Skeletal muscle tissue (tissue), 4 donors: ENCODE data around the gene CDH8. TPM values are rescaled to one million over a fixed set of nuclear protein-coding genes. Genes with fewer than 3 reads are reported as not detected.

Experiments
- H3K27ac ChIP-seq: one replicate; pipeline ENCODE4 v1.7.0; 2013; ENCODE audit warnings: mild to moderate bottlenecking, low read depth, low read length, inconsistent platforms
- H3K27me3 ChIP-seq, 3 donors: one replicate each; pipeline ENCODE4 v1.7.0; 2013; ENCODE audit warnings: low read length in 3 of 3; ENCODE audit not compliant: control insufficient read depth in 3 of 3, insufficient read depth in 3 of 3
- H3K36me3 ChIP-seq, 3 donors: one replicate each; pipeline ENCODE4 v1.7.0; 2013; ENCODE audit warnings: low read length in 3 of 3; ENCODE audit not compliant: control insufficient read depth in 3 of 3, insufficient read depth in 3 of 3
- H3K4me1 ChIP-seq, 3 donors: one replicate each; pipeline ENCODE4 v1.7.0; 2013; ENCODE audit warnings: low read length in 3 of 3, mild to moderate bottlenecking in 3 of 3; ENCODE audit not compliant: control insufficient read depth in 3 of 3, insufficient read depth in 3 of 3
- H3K4me3 ChIP-seq, 3 donors: one replicate each; pipeline ENCODE4 v1.7.0; 2013; ENCODE audit warnings: low read length in 3 of 3
- H3K9ac ChIP-seq, 3 donors: one replicate each; pipeline ENCODE4 v1.7.0; 2013; ENCODE audit warnings: low read length in 3 of 3, mild to moderate bottlenecking in 3 of 3, moderate library complexity in 2 of 3, low read depth in 1 of 3
- H3K9me3 ChIP-seq, 3 donors: one replicate each; pipeline ENCODE4 v1.7.0; 2013; ENCODE audit warnings: low read length in 3 of 3; ENCODE audit not compliant: control insufficient read depth in 3 of 3
- total RNA-seq: library from RNA; depleted of rRNA; stranded (reverse); fragments of >200 nt; gene quantifications from one replicate; pipeline ENCODE4 v1.2.3, GENCODE V29; 2014
- donor health status: Osteomylitis.

CDH8 gene
- total RNA-seq, 1 donor from 2014 or later = 1.0 TPM

DNA sequence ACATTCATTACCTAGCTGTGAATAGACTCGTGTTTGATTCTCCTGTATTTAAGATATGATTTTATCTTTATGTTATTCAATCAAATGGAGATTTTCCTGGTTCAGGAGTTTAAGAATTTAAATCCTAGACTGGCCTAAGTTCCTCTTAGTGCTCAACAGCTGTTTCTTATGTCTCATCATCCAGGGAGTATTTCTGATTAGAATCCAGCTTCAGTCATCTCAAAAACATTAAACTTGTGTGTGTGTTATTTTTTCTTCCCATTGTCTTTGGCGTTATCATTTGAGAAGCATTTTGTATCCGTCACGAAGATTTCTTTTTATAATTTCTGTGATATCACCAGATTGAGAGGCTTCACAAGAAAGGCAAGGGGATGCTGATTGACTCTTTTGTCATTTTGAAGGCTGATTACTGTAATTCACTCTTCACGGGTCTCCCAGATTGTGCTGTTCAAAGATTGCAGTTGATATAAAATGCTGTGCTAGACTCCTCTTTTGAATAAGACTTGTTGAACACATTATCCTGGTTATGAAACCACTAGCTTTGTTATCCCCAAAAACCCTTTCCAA lies 204.8 kb downstream of the CDH8 start:
- Histone ChIP-seq H3K4me1 (no peaks in the 10 kb centered on the region), H3K27ac (no peak overlapping the region), H3K9me3 (no peaks in the 10 kb centered on the region), H3K27me3 (no peaks in the 10 kb centered on the region), H3K9ac (no peak overlapping the region), H3K4me3 (no peak overlapping the region), H3K36me3 (no peaks in the 10 kb centered on the region)

- H3K9ac ChIP-seq = no peak overlapping the region
- no peak overlapping the region for H3K27ac ChIP-seq
- no peaks in the 10 kb centered on the region for H3K36me3 ChIP-seq
- no peaks in the 10 kb centered on the region for H3K9me3 ChIP-seq
- no peaks in the 10 kb centered on the region for H3K4me1 ChIP-seq
- no peak overlapping the region for H3K4me3 ChIP-seq
- H3K27me3 ChIP-seq = no peaks in the 10 kb centered on the region
Measured at GRCh38 chr16:61829631-61830030, 206.6 kb downstream of the CDH8 start.

GRCh38 chr16:61823326-61823725 lies 212.9 kb downstream of the CDH8 start:
- no peaks in the 10 kb centered on the region for H3K36me3 ChIP-seq
- no peak overlapping the region for H3K9ac ChIP-seq
- H3K4me3 ChIP-seq = no peak overlapping the region
- no peaks in the 10 kb centered on the region for H3K9me3 ChIP-seq
- no peak overlapping the region for H3K27ac ChIP-seq
- no peaks in the 10 kb centered on the region for H3K27me3 ChIP-seq
- no peaks in the 10 kb centered on the region for H3K4me1 ChIP-seq

GRCh38 chr16:61820820-61821219 lies 215.4 kb downstream of the CDH8 start:
- Histone ChIP-seq H3K27ac (no peak overlapping the region), H3K9ac (no peak overlapping the region), H3K4me3 (no peak overlapping the region), H3K27me3 (no peaks in the 10 kb centered on the region), H3K4me1 (no peaks in the 10 kb centered on the region), H3K9me3 (no peaks in the 10 kb centered on the region), H3K36me3 (no peaks in the 10 kb centered on the region)

DNA sequence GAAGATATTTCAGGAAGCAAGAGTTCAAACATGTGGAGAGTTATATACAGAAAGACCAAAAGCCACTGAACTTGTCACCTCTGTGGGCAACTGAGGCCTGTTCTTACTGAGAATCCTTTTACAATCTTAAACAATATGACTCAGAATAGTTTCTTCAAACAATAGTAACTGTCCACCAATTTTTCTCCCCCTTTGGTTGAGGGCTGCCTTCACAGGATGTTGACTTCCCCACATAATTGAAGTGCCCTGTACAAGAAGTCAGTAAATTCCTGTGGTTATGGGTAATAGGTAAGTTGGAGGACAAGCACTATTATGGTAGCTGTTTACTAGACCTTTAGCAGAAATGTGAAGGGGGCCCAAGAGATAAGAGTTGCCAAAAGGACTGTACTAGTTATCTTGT lies 215.8 kb downstream of the CDH8 start:
- no peak overlapping the region for H3K27ac ChIP-seq
- no peak overlapping the region for H3K4me3 ChIP-seq
- no peaks in the 10 kb centered on the region for H3K9me3 ChIP-seq
- no peaks in the 10 kb centered on the region for H3K36me3 ChIP-seq
- H3K4me1 ChIP-seq = no peaks in the 10 kb centered on the region
- no peak overlapping the region for H3K9ac ChIP-seq
- no peaks in the 10 kb centered on the region for H3K27me3 ChIP-seq

- H3K4me1 ChIP-seq = no peaks in the 10 kb centered on the region
- H3K9me3 ChIP-seq = no peaks in the 10 kb centered on the region
- H3K27me3 ChIP-seq = no peaks in the 10 kb centered on the region
- no peak overlapping the region for H3K4me3 ChIP-seq
- H3K27ac ChIP-seq = no peak overlapping the region
- H3K9ac ChIP-seq = no peak overlapping the region
- H3K36me3 ChIP-seq = no peaks in the 10 kb centered on the region
Measured at GRCh38 chr16:61818850-61819249, 217.4 kb downstream of the CDH8 start.

GRCh38 chr16:61817583-61818278 lies 218.5 kb downstream of the CDH8 start:
- no peak overlapping the region for H3K27ac ChIP-seq
- no peak overlapping the region for H3K4me3 ChIP-seq
- H3K9me3 ChIP-seq = no peaks in the 10 kb centered on the region
- H3K36me3 ChIP-seq = no peaks in the 10 kb centered on the region
- no peak overlapping the region for H3K9ac ChIP-seq
- H3K27me3 ChIP-seq = no peaks in the 10 kb centered on the region
- no peaks in the 10 kb centered on the region for H3K4me1 ChIP-seq

DNA sequence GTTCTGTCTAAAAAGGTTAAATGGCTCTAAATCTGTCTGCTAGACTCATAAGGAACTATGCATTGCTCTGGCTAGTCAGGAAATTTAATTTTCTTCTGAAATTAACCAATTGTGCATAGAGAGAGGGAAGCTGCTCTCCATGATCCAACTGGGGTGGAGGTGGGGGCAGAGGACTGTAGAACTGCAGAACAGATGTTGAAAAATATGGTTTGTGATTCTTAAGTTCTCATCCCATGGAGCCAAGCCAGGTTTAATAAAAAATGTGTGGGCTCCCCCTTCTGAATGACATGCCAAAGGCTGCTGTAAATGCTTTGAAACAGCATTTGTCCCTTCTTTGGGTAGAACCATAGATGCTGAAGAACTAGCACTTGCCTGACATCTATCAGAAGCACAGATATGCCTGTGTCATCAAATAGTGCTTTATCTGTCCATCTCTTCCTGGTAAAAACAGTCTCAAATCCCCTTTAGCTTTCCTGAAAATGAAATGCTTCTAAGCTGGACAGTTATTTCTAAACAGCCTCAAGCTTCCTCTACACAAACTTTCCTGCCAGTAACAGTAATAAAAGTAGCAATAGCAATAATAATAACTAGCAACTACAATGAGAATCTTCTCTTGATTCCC lies 221.4 kb downstream of the CDH8 start:
- no peaks in the 10 kb centered on the region for H3K36me3 ChIP-seq
- H3K4me1 ChIP-seq = no peaks in the 10 kb centered on the region

GRCh38 chr16:61813339-61813738 lies 222.9 kb downstream of the CDH8 start:
- Histone ChIP-seq H3K27ac (no peak overlapping the region), H3K36me3 (no peaks in the 10 kb centered on the region), H3K4me3 (no peak overlapping the region), H3K9me3 (no peaks in the 10 kb centered on the region), H3K9ac (no peak overlapping the region), H3K4me1 (no peaks in the 10 kb centered on the region), H3K27me3 (no peaks in the 10 kb centered on the region)

More for the DNA sequence above, 221.4 kb downstream of the CDH8 start:
- Histone ChIP-seq H3K9ac (no peak overlapping the region), H3K9me3 (no peaks in the 10 kb centered on the region), H3K27ac (no peak overlapping the region), H3K4me3 (no peak overlapping the region), H3K27me3 (no peaks in the 10 kb centered on the region)

GRCh38 chr16:61812251-61812650 lies 224.0 kb downstream of the CDH8 start:
- H3K4me3 ChIP-seq = no peak overlapping the region
- H3K9ac ChIP-seq = no peak overlapping the region
- no peaks in the 10 kb centered on the region for H3K36me3 ChIP-seq
- H3K9me3 ChIP-seq = peaks cover 0 to 2% (median 0%) of the 10 kb centered on the region in 3 donors
- H3K27me3 ChIP-seq = no peaks in the 10 kb centered on the region
- no peaks in the 10 kb centered on the region for H3K4me1 ChIP-seq
- no peak overlapping the region for H3K27ac ChIP-seq
